CD4-positive, alpha-beta T cell (primary cell): ENCODE measurements around the gene ENTPD2. TPM values are rescaled to one million over a fixed set of nuclear protein-coding genes. Genes with fewer than 3 reads are reported as not detected.

ENCODE experiments used
- ATAC-seq: fragments of 200-7000 bp; cut with Tn5 transposase; one replicate; pipeline ENCODE4 v1.10.0; 2022; ENCODE audit warnings: mild to moderate bottlenecking; ENCODE audit not compliant: poor library complexity
- CTCF ChIA-PET: fragments of 350-600 bp; sonication (Branson Sonifier 250); formaldehyde crosslinking; loops from one replicate; lab custom pipeline; 2021; ENCODE audit warnings: antibody characterized with exemption, inconsistent platforms; lab: Charles Lee
- POLR2A ChIA-PET: fragments of 350-600 bp; sonication (Branson Sonifier 250); formaldehyde crosslinking; loops from one replicate; lab custom pipeline; 2021; ENCODE audit warnings: antibody characterized with exemption, inconsistent platforms; lab: Charles Lee
- DNase-seq, 14 experiments: peaks; one replicate each; pipeline ENCODE4 v3.0.0-alpha.2; 2013 to 2020; ENCODE audit warnings: mixed read lengths in 2 of 14
- H3K27ac ChIP-seq, 2 donors: one replicate each; pipeline versions ENCODE4 v1.5.1 to v1.7.0; 2013; ENCODE audit warnings: low read length in 2 of 2, low read depth in 1 of 2, mild to moderate bottlenecking in 1 of 2
- H3K27me3 ChIP-seq, 2 experiments: 1 replicate in 1 of 2; 2 replicates in 1 of 2; pipeline versions ENCODE4 v1.6.1 to v1.7.0; 2013; ENCODE audit warnings: low read length in 2 of 2, control low read depth in 1 of 2, mild to moderate bottlenecking in 1 of 2, moderate library complexity in 1 of 2; ENCODE audit not compliant: insufficient read depth in 2 of 2, control insufficient read depth in 1 of 2
- H3K36me3 ChIP-seq: one replicate; pipeline ENCODE4 v1.6.1; 2013; ENCODE audit warnings: low read length, control low read depth; ENCODE audit not compliant: insufficient read depth
- H3K4me1 ChIP-seq: one replicate; pipeline ENCODE4 v1.6.1; 2013; ENCODE audit warnings: low read length, control low read depth; ENCODE audit not compliant: insufficient read depth
- H3K4me3 ChIP-seq: one replicate; pipeline ENCODE4 v1.5.1; 2013; ENCODE audit warnings: mild to moderate bottlenecking, low read length, moderate library complexity
- H3K9me3 ChIP-seq, 2 experiments: 1 replicate in 1 of 2; 2 replicates in 1 of 2; pipeline versions ENCODE4 v1.6.1 to v1.7.0; 2013; ENCODE audit warnings: low read length in 2 of 2, mild to moderate bottlenecking in 2 of 2, control low read depth in 1 of 2, moderate library complexity in 1 of 2; ENCODE audit not compliant: control insufficient read depth in 1 of 2, insufficient read depth in 1 of 2
- H3K27ac Mint-ChIP-seq: one replicate; pipeline ENCODE4 v1.8.0; 2020; ENCODE audit warnings: mixed read lengths
- H3K27me3 Mint-ChIP-seq: one replicate; pipeline ENCODE4 v1.8.0; 2021; ENCODE audit warnings: mixed read lengths
- H3K36me3 Mint-ChIP-seq: one replicate; pipeline ENCODE4 v1.8.0; 2021; ENCODE audit warnings: low read depth, mixed read lengths
- H3K4me1 Mint-ChIP-seq: one replicate; pipeline ENCODE4 v1.8.0; 2021; ENCODE audit warnings: low read depth, mixed read lengths
- H3K4me3 Mint-ChIP-seq: one replicate; pipeline ENCODE4 v1.8.0; 2020; ENCODE audit warnings: mild to moderate bottlenecking, mixed read lengths
- H3K9me3 Mint-ChIP-seq: one replicate; pipeline ENCODE4 v1.8.0; 2020; ENCODE audit warnings: mixed read lengths
- intact Hi-C, 2 experiments: fragments of 100-400 bp; cut with DNase I in 1 of 2; cut with micrococcal nuclease in 1 of 2; formaldehyde crosslinking; loops; one replicate each; pipeline versions ENCODE4 v1.15.1 to v1.9.0; 2023 to 2025; cut with DNase I, micrococcal nuclease
- total RNA-seq, 174 experiments: library from RNA in 2 of 174; stranded (reverse) in 2 of 174; gene quantifications; one replicate each; pipeline ENCODE4 v1.2.3 and lab custom pipeline; 2021 to 2026
- TF ChIP-seq, protein P1 (sequence below): fragments of 200-600 bp; IDR thresholded peaks from one replicate; pipeline ENCODE4 v1.8.0; 2022; ENCODE audit warnings: antibody characterized with exemption, mild to moderate bottlenecking

The ENTPD2 gene
- total RNA-seq, 2 experiments from 2014 or later = not detected

DNA sequence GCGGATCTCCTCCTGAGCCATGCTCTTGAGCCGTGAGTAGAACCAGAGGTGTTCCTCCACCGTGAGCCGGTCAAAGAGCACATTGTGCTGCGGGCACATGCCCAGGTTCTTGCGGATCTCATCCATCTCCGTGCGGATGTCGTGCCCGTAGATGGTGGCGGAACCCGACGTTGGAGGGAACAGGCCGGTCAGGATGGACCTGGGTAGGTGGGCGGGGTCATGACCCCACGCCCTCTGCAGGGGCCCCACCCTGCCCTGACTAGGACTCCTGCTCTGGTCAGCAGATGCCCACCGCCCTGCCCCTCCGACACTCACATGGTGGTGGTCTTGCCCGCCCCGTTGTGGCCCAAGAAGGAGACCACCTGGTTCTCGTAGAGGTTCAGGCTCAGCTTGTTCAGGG, 37.9 kb downstream of the ENTPD2 start:
- Histone ChIP-seq H3K27ac (no peak overlapping the region), H3K9me3 (no peaks in the 10 kb centered on the region), H3K27me3 (no peaks in the 10 kb centered on the region), H3K4me3 (no peak overlapping the region), H3K4me1 (no peaks in the 10 kb centered on the region), H3K36me3 (peaks cover 56% of the 10 kb centered on the region)
- Mint-ChIP-seq H3K27ac (no peak overlapping the region), H3K4me3 (no peak overlapping the region), H3K36me3 (peaks cover 11% of the 10 kb centered on the region), H3K27me3 (no peaks in the 10 kb centered on the region), H3K9me3 (no peaks in the 10 kb centered on the region), H3K4me1 (no peaks in the 10 kb centered on the region)
- TF ChIP-seq, protein P1, sequence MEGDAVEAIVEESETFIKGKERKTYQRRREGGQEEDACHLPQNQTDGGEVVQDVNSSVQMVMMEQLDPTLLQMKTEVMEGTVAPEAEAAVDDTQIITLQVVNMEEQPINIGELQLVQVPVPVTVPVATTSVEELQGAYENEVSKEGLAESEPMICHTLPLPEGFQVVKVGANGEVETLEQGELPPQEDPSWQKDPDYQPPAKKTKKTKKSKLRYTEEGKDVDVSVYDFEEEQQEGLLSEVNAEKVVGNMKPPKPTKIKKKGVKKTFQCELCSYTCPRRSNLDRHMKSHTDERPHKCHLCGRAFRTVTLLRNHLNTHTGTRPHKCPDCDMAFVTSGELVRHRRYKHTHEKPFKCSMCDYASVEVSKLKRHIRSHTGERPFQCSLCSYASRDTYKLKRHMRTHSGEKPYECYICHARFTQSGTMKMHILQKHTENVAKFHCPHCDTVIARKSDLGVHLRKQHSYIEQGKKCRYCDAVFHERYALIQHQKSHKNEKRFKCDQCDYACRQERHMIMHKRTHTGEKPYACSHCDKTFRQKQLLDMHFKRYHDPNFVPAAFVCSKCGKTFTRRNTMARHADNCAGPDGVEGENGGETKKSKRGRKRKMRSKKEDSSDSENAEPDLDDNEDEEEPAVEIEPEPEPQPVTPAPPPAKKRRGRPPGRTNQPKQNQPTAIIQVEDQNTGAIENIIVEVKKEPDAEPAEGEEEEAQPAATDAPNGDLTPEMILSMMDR = no peak
- DNase-seq (no peak), ATAC-seq (no peak)
- intact Hi-C loops = no loop called here
- ChIA-PET CTCF (no interaction called here), POLR2A (no interaction called here)

GRCh38 chr9:137015540-137015930, 38.3 kb downstream of the ENTPD2 start:
- no peak overlapping the region for H3K4me3 Mint-ChIP-seq
- TF ChIP-seq, protein P1 = no peak
- H3K27ac Mint-ChIP-seq = no peak overlapping the region
- Histone ChIP-seq H3K4me1 (no peaks in the 10 kb centered on the region), H3K27ac (no peak overlapping the region), H3K4me3 (no peak overlapping the region), H3K27me3 (no peaks in the 10 kb centered on the region), H3K9me3 (no peaks in the 10 kb centered on the region), H3K36me3 (peaks cover 57% of the 10 kb centered on the region)
- no peaks in the 10 kb centered on the region for H3K4me1 Mint-ChIP-seq
- intact Hi-C loops = no loop called here
- H3K36me3 Mint-ChIP-seq = peaks cover 11% of the 10 kb centered on the region
- DNase-seq = no peak
- no peaks in the 10 kb centered on the region for H3K9me3 Mint-ChIP-seq
- POLR2A ChIA-PET = no interaction called here
- no peak for ATAC-seq
- CTCF ChIA-PET = no interaction called here
- no peaks in the 10 kb centered on the region for H3K27me3 Mint-ChIP-seq

- H3K36me3 Mint-ChIP-seq = peaks cover 11% of the 10 kb centered on the region
- CTCF ChIA-PET = no interaction called here
- Histone ChIP-seq H3K27me3 (no peaks in the 10 kb centered on the region), H3K36me3 (peaks cover 53% of the 10 kb centered on the region), H3K4me1 (no peaks in the 10 kb centered on the region), H3K9me3 (no peaks in the 10 kb centered on the region), H3K4me3 (no peak overlapping the region), H3K27ac (no peak overlapping the region)
- no peaks in the 10 kb centered on the region for H3K27me3 Mint-ChIP-seq
- no peak for ATAC-seq
- no peaks in the 10 kb centered on the region for H3K9me3 Mint-ChIP-seq
- no peak for DNase-seq
- POLR2A ChIA-PET = no interaction called here
- H3K27ac Mint-ChIP-seq = no peak overlapping the region
- H3K4me1 Mint-ChIP-seq = no peaks in the 10 kb centered on the region
- H3K4me3 Mint-ChIP-seq = no peak overlapping the region
- intact Hi-C loops = no loop called here
- TF ChIP-seq, protein P1 = no peak
Measured at GRCh38 chr9:137014776-137015539, 38.9 kb downstream of the ENTPD2 start.
